CD14-positive monocyte (primary cell): ENCODE measurements around the gene PATL1. TPM values are rescaled to one million over a fixed set of nuclear protein-coding genes. Genes with fewer than 3 reads are reported as not detected.

ENCODE experiments used
- DNase-seq, 3 donors: peaks; one replicate each; pipeline ENCODE4 v3.0.0-alpha.2; 2011 to 2022
- H2AFZ ChIP-seq: 2 replicates; pipeline ENCODE4 v1.6.0; 2012; ENCODE audit warnings: mild to moderate bottlenecking, low read depth, low read length, inconsistent platforms; ENCODE audit not compliant: insufficient read depth, poor library complexity, severe bottlenecking
- H3K27ac ChIP-seq, 2 donors: 1 replicate in 1 of 2; 2 replicates in 1 of 2; pipeline ENCODE4 v1.5.1; 2012 to 2013; ENCODE audit warnings: low read length in 2 of 2, control low read depth in 1 of 2, inconsistent platforms in 1 of 2, low read depth in 1 of 2, mild to moderate bottlenecking in 1 of 2
- H3K27me3 ChIP-seq, 2 donors: one replicate each; pipeline versions ENCODE4 v1.6.0 to v1.6.1; 2011 to 2013; ENCODE audit warnings: low read length in 2 of 2; ENCODE audit not compliant: control insufficient read depth in 2 of 2, insufficient read depth in 2 of 2
- H3K36me3 ChIP-seq, 2 donors: replicated peaks in 1 of 2; 1 replicate in 1 of 2; 2 replicates in 1 of 2; pipeline versions ENCODE4 v1.5.1 to v1.6.1; 2012 to 2013; ENCODE audit warnings: low read length in 2 of 2, control low read depth in 1 of 2, inconsistent platforms in 1 of 2, mild to moderate bottlenecking in 1 of 2; ENCODE audit not compliant: insufficient read depth in 2 of 2, control insufficient read depth in 1 of 2
- H3K4me1 ChIP-seq, 2 donors: 1 replicate in 1 of 2; 2 replicates in 1 of 2; pipeline versions ENCODE4 v1.5.1 to v1.6.1; 2012 to 2013; ENCODE audit warnings: low read length in 2 of 2, control low read depth in 1 of 2, inconsistent platforms in 1 of 2, mild to moderate bottlenecking in 1 of 2, moderate library complexity in 1 of 2; ENCODE audit not compliant: insufficient read depth in 2 of 2, control insufficient read depth in 1 of 2
- H3K4me2 ChIP-seq: replicated peaks from 2 replicates; pipeline ENCODE3; 2012; ENCODE audit warnings: low read length, moderate library complexity, mild to moderate bottlenecking; ENCODE audit not compliant: poor library complexity, severe bottlenecking; ENCODE audit errors: extremely low read depth
- H3K4me3 ChIP-seq, 3 experiments: fragments of 200-600 bp in 1 of 3; sonication (generic) in 1 of 3; replicated peaks in 1 of 3; 1 replicate in 2 of 3; 2 replicates in 1 of 3; pipeline ENCODE4 v1.5.1; 2011 to 2013; ENCODE audit warnings: low read length in 3 of 3, mild to moderate bottlenecking in 3 of 3, control low read depth in 2 of 3, low read depth in 2 of 3, inconsistent platforms in 1 of 3, moderate library complexity in 1 of 3
- H3K79me2 ChIP-seq: 2 replicates; pipeline ENCODE4 v1.6.0; 2012; ENCODE audit warnings: mild to moderate bottlenecking, control low read depth, inconsistent platforms, low read length, moderate library complexity; ENCODE audit not compliant: insufficient read depth
- H3K9ac ChIP-seq: 2 replicates; pipeline ENCODE4 v1.6.0; 2017; ENCODE audit warnings: low read length, mild to moderate bottlenecking; ENCODE audit not compliant: insufficient read depth, poor library complexity, severe bottlenecking
- H3K9me3 ChIP-seq, 2 donors: replicated peaks in 1 of 2; 1 replicate in 1 of 2; 2 replicates in 1 of 2; pipeline versions ENCODE4 v1.5.1 to v1.6.1; 2012 to 2013; ENCODE audit warnings: low read length in 2 of 2, control low read depth in 1 of 2; ENCODE audit not compliant: control insufficient read depth in 1 of 2, insufficient read depth in 1 of 2
- H4K20me1 ChIP-seq: 2 replicates; pipeline ENCODE4 v1.6.0; 2012; ENCODE audit warnings: mild to moderate bottlenecking, low read length, control low read depth, moderate library complexity; ENCODE audit not compliant: insufficient read depth
- H3K27ac Mint-ChIP-seq, 7 donors: one replicate each; pipeline ENCODE4 v1.8.0; 2020; ENCODE audit warnings: mild to moderate bottlenecking in 7 of 7, mixed read lengths in 7 of 7, moderate library complexity in 6 of 7, inconsistent platforms in 2 of 7
- H3K27me3 Mint-ChIP-seq, 3 donors: one replicate each; pipeline ENCODE4 v1.8.0; 2021 to 2022; ENCODE audit warnings: low read depth in 3 of 3, mild to moderate bottlenecking in 3 of 3, mixed read lengths in 3 of 3, moderate library complexity in 3 of 3, inconsistent platforms in 1 of 3
- H3K36me3 Mint-ChIP-seq, 2 donors: one replicate each; pipeline ENCODE4 v1.8.0; 2020; ENCODE audit warnings: mixed read lengths in 2 of 2, inconsistent platforms in 1 of 2, mild to moderate bottlenecking in 1 of 2
- H3K4me1 Mint-ChIP-seq: one replicate; pipeline ENCODE4 v1.8.0; 2020; ENCODE audit warnings: mild to moderate bottlenecking, mixed read lengths
- H3K4me3 Mint-ChIP-seq, 2 donors: one replicate each; pipeline ENCODE4 v1.8.0; 2020; ENCODE audit warnings: mild to moderate bottlenecking in 2 of 2, mixed read lengths in 2 of 2, moderate library complexity in 1 of 2
- H3K9me3 Mint-ChIP-seq, 7 donors: one replicate each; pipeline ENCODE4 v1.8.0; 2020 to 2022; ENCODE audit warnings: mixed read lengths in 7 of 7, mild to moderate bottlenecking in 6 of 7, moderate library complexity in 6 of 7, inconsistent platforms in 2 of 7
- CTCF ChIP-seq: fragments of 200-600 bp; IDR thresholded peaks from one replicate; pipeline ENCODE4 v1.8.0; 2022; ENCODE audit warnings: antibody characterized with exemption, mild to moderate bottlenecking
- WGBS: methylation state at CpG from one replicate; pipeline ENCODE4 v1.1.5; 2013; ENCODE audit warnings: missing lambda C conversion rate; ENCODE audit not compliant: insufficient coverage; 5-methylcytosine and 5-hydroxymethylcytosine counted together
- intact Hi-C, 2 donors: fragments of 100-400 bp; cut with micrococcal nuclease; formaldehyde crosslinking; loops; one replicate each; pipeline versions ENCODE4 v1.15.0 to v1.15.1; 2023
- polyA plus RNA-seq, 3 donors: library from polyadenylated mRNA; depleted of rRNA in 1 of 3; unstranded in 2 of 3; stranded (reverse) in 1 of 3; fragments of 300-500 nt in 2 of 3; fragments of >200 nt in 1 of 3; fragmentation: Illumina TruSeq in 2 of 3; gene quantifications; 1 replicate in 2 of 3; 2 replicates in 1 of 3; pipeline ENCODE4 v1.2.3, GENCODE V29; 2012 to 2021

The PATL1 gene
- polyA plus RNA-seq, 3 donors, result 4.1 to 49.3 (median 5.1) TPM

- H4K20me1 ChIP-seq, result peaks cover 2% of the 10 kb centered on the region
- H3K27ac ChIP-seq, result no peak overlapping the region
- H3K4me1 ChIP-seq, result peaks cover 8 to 12% of the 10 kb centered on the region in 2 donors
- H3K27me3 Mint-ChIP-seq, result peaks cover 0 to 3% (median 0%) of the 10 kb centered on the region in 3 donors
- H3K9me3 ChIP-seq, result no peaks in the 10 kb centered on the region
- no peak overlapping the region for H2AFZ ChIP-seq
- H3K9me3 Mint-ChIP-seq, result no peaks in the 10 kb centered on the region
- intact Hi-C loops, result no loop called here
- H3K79me2 ChIP-seq, result peaks cover 6% of the 10 kb centered on the region
- H3K27me3 ChIP-seq, result no peaks in the 10 kb centered on the region
- peaks cover 11% of the 10 kb centered on the region for H3K4me1 Mint-ChIP-seq
- no peak for DNase-seq
- no peak overlapping the region for H3K4me3 ChIP-seq
- H3K4me2 ChIP-seq, result no peak overlapping the region
- H3K36me3 ChIP-seq, result no peaks in the 10 kb centered on the region
- no CpG with 5 or more reads among the region's 2 CpGs for whole genome bisulfite sequencing
- TF ChIP-seq CTCF, result no peak
- no peak overlapping the region for H3K9ac ChIP-seq
- H3K27ac Mint-ChIP-seq, result no peak overlapping the region
- H3K36me3 Mint-ChIP-seq, result no peaks in the 10 kb centered on the region
- no peak overlapping the region for H3K4me3 Mint-ChIP-seq
These were observed 4.5 kb upstream of the PATL1 start for GRCh38 chr11:59673291-59673690.

- Mint-ChIP-seq H3K36me3 (peaks cover 2 to 4% of the 10 kb centered on the region in 2 donors), H3K9me3 (no peaks in the 10 kb centered on the region), H3K4me3 (no peak overlapping the region), H3K27ac (no peak overlapping the region), H3K4me1 (peaks cover 28% of the 10 kb centered on the region), H3K27me3 (peaks cover 0 to 3% (median 0%) of the 10 kb centered on the region in 3 donors)
- Histone ChIP-seq H3K79me2 (peaks cover 20% of the 10 kb centered on the region), H3K9me3 (no peaks in the 10 kb centered on the region), H3K27me3 (no peaks in the 10 kb centered on the region), H3K9ac (no peak overlapping the region), H2AFZ (no peak overlapping the region), H3K4me2 (no peak overlapping the region), H3K27ac (no peak overlapping the region), H3K4me1 (peaks cover 25 to 30% of the 10 kb centered on the region in 2 donors), H3K36me3 (peaks cover 3% of the 10 kb centered on the region in 2 donors), H4K20me1 (peaks cover 12% of the 10 kb centered on the region), H3K4me3 (no peak overlapping the region)
- WGBS, result 96% methylated on average over 5 of the region's 11 CpGs
- TF ChIP-seq CTCF, result no peak
- DNase-seq, result no peak
- intact Hi-C loops, result no loop called here
These were observed 2.6 kb upstream of the PATL1 start for GRCh38 chr11:59671471-59671870.
